Neural progenitor cell (in vitro differentiated cells): ENCODE results near the gene MYO18B. TPM values are rescaled to one million over a fixed set of nuclear protein-coding genes. Genes with fewer than 3 reads are reported as not detected.

ENCODE experiments used
- DNase-seq: peaks from one replicate; pipeline ENCODE4 v3.0.0-alpha.2; 2016; ENCODE audit warnings: low spot score
- H2AFZ ChIP-seq: fragments of 200-600 bp; sonication (generic); replicated peaks from 2 replicates; pipeline ENCODE4 v1.6.1; 2016; ENCODE audit warnings: antibody characterized with exemption
- H3F3A ChIP-seq: fragments of 200-600 bp; sonication (generic); 2 replicates; pipeline ENCODE4 v1.6.1; 2016; ENCODE audit warnings: antibody characterized with exemption, low read depth
- H3K27ac ChIP-seq: fragments of 200-600 bp; sonication (generic); 2 replicates; pipeline ENCODE4 v1.5.1; 2016; ENCODE audit warnings: mild to moderate bottlenecking
- H3K27me3 ChIP-seq: fragments of 200-600 bp; sonication (generic); 2 replicates; pipeline ENCODE4 v1.6.1; 2016; ENCODE audit warnings: mild to moderate bottlenecking, moderate library complexity
- H3K36me3 ChIP-seq: fragments of 200-600 bp; sonication (generic); 2 replicates; pipeline ENCODE4 v1.5.1; 2016
- H3K4me1 ChIP-seq: fragments of 200-600 bp; sonication (generic); 2 replicates; pipeline ENCODE4 v1.6.1; 2016; ENCODE audit warnings: mixed run types
- H3K4me2 ChIP-seq: fragments of 200-600 bp; sonication (generic); 2 replicates; pipeline ENCODE4 v1.6.1; 2016
- H3K4me3 ChIP-seq: fragments of 200-600 bp; sonication (generic); 2 replicates; pipeline ENCODE4 v1.5.1; 2016
- H3K79me2 ChIP-seq: fragments of 200-600 bp; sonication (generic); 2 replicates; pipeline ENCODE4 v1.6.1; 2016; ENCODE audit warnings: low read depth
- H3K9ac ChIP-seq: fragments of 200-600 bp; sonication (generic); 2 replicates; pipeline ENCODE4 v1.6.1; 2016
- H3K9me3 ChIP-seq: fragments of 200-600 bp; sonication (generic); 2 replicates; pipeline ENCODE4 v1.5.1; 2016; ENCODE audit warnings: low read depth
- H4K20me1 ChIP-seq: fragments of 200-600 bp; sonication (generic); 2 replicates; pipeline ENCODE4 v1.6.1; 2016; ENCODE audit warnings: low read depth
- H3K27ac Mint-ChIP-seq: 3 replicates; pipeline ENCODE4 v1.8.0; 2021; ENCODE audit warnings: mixed read lengths
- H3K27me3 Mint-ChIP-seq: 2 replicates; pipeline ENCODE4 v1.8.0; 2022; ENCODE audit warnings: low read depth, mild to moderate bottlenecking, inconsistent platforms, moderate library complexity, mixed read lengths; ENCODE audit not compliant: insufficient read depth
- H3K36me3 Mint-ChIP-seq: 3 replicates; pipeline ENCODE4 v1.8.0; 2021; ENCODE audit warnings: mixed read lengths
- H3K4me1 Mint-ChIP-seq: 3 replicates; pipeline ENCODE4 v1.8.0; 2021; ENCODE audit warnings: mixed read lengths
- H3K4me3 Mint-ChIP-seq: 3 replicates; pipeline ENCODE4 v1.8.0; 2021; ENCODE audit warnings: mild to moderate bottlenecking, moderate library complexity, mixed read lengths
- H3K9me3 Mint-ChIP-seq: 3 replicates; pipeline ENCODE4 v1.8.0; 2020; ENCODE audit warnings: mixed read lengths
- EZH2 ChIP-seq: fragments of 200-600 bp; sonication (generic); IDR thresholded peaks from 2 replicates; pipeline ENCODE4 v1.6.1; 2017; ENCODE audit warnings: antibody characterized with exemption, mild to moderate bottlenecking, moderate library complexity
- EZH2phosphoT487 ChIP-seq: fragments of 200-600 bp; sonication (generic); IDR thresholded peaks from 2 replicates; pipeline ENCODE4 v1.6.1; 2017; ENCODE audit warnings: antibody characterized with exemption
- total RNA-seq: library from RNA; depleted of rRNA; stranded (reverse); fragments of >200 nt; gene quantifications from 2 replicates; pipeline ENCODE4 v1.2.3, GENCODE V29; 2015; ENCODE audit warnings: low replicate concordance
- TF ChIP-seq, protein P1 (sequence below): fragments of 200-600 bp; sonication (generic); IDR thresholded peaks from 2 replicates; pipeline ENCODE4 v1.5.1; 2017; ENCODE audit warnings: antibody characterized with exemption, mild to moderate bottlenecking

MYO18B gene
- total RNA-seq, 1 donor from 2014 or later, result not detected

- no peaks in the 10 kb centered on the region for H3K27me3 ChIP-seq
- H3K79me2 ChIP-seq, result no peaks in the 10 kb centered on the region
- no peak overlapping the region for H3K4me2 ChIP-seq
- TF ChIP-seq, protein P1, sequence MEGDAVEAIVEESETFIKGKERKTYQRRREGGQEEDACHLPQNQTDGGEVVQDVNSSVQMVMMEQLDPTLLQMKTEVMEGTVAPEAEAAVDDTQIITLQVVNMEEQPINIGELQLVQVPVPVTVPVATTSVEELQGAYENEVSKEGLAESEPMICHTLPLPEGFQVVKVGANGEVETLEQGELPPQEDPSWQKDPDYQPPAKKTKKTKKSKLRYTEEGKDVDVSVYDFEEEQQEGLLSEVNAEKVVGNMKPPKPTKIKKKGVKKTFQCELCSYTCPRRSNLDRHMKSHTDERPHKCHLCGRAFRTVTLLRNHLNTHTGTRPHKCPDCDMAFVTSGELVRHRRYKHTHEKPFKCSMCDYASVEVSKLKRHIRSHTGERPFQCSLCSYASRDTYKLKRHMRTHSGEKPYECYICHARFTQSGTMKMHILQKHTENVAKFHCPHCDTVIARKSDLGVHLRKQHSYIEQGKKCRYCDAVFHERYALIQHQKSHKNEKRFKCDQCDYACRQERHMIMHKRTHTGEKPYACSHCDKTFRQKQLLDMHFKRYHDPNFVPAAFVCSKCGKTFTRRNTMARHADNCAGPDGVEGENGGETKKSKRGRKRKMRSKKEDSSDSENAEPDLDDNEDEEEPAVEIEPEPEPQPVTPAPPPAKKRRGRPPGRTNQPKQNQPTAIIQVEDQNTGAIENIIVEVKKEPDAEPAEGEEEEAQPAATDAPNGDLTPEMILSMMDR, result no peak
- no peak for TF ChIP-seq EZH2phosphoT487
- no peak for TF ChIP-seq EZH2
- Mint-ChIP-seq H3K9me3 (no peaks in the 10 kb centered on the region), H3K36me3 (no peaks in the 10 kb centered on the region), H3K4me3 (no peak overlapping the region), H3K4me1 (peaks cover 4% of the 10 kb centered on the region), H3K27ac (no peak overlapping the region), H3K27me3 (peaks cover 18% of the 10 kb centered on the region)
- H3K9ac ChIP-seq, result no peak overlapping the region
- no peak overlapping the region for H3K27ac ChIP-seq
- no peaks in the 10 kb centered on the region for H3K4me1 ChIP-seq
- no peak for DNase-seq
- H2AFZ ChIP-seq, result no peak overlapping the region
- H3K36me3 ChIP-seq, result no peaks in the 10 kb centered on the region
- no peaks in the 10 kb centered on the region for H4K20me1 ChIP-seq
- H3K4me3 ChIP-seq, result no peak overlapping the region
- H3F3A ChIP-seq, result no peaks in the 10 kb centered on the region
- no peaks in the 10 kb centered on the region for H3K9me3 ChIP-seq
Measured at GRCh38 chr22:25747245-25747944, 5.4 kb downstream of the MYO18B start.

DNA sequence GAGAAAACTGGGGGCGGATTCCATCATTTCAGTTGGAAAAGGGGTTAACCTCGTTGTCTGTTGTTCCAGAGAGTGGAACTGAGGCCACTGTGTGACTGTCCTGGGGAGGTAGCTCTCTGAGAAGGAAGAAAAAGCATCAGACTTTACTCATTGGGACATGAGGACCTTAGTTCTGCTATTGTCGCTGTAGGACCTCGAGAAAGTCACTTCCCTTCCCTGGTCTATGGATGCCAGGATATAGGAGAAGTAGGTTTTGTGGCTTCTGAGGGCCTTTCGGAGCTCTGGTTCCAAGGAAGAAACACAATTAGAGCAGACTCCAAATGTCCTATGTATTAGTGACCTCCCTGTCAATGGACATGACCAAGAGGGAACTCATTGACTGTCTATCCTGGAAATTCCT lies 6.2 kb downstream of the MYO18B start:
- no peak overlapping the region for H3K27ac ChIP-seq
- H3K9me3 ChIP-seq, result no peaks in the 10 kb centered on the region
- H3K79me2 ChIP-seq, result no peaks in the 10 kb centered on the region
- DNase-seq, result no peak
- Mint-ChIP-seq H3K9me3 (no peaks in the 10 kb centered on the region), H3K27ac (no peak overlapping the region), H3K4me1 (peaks cover 4% of the 10 kb centered on the region), H3K36me3 (no peaks in the 10 kb centered on the region), H3K4me3 (no peak overlapping the region), H3K27me3 (peaks cover 18% of the 10 kb centered on the region)
- no peak overlapping the region for H3K4me3 ChIP-seq
- no peaks in the 10 kb centered on the region for H3F3A ChIP-seq
- no peaks in the 10 kb centered on the region for H3K27me3 ChIP-seq
- no peaks in the 10 kb centered on the region for H3K36me3 ChIP-seq
- no peak overlapping the region for H3K4me2 ChIP-seq
- no peak for TF ChIP-seq EZH2
- no peak for TF ChIP-seq EZH2phosphoT487
- TF ChIP-seq, protein P1, result no peak
- H3K9ac ChIP-seq, result no peak overlapping the region
- H2AFZ ChIP-seq, result no peak overlapping the region
- no peaks in the 10 kb centered on the region for H4K20me1 ChIP-seq
- no peaks in the 10 kb centered on the region for H3K4me1 ChIP-seq

DNA sequence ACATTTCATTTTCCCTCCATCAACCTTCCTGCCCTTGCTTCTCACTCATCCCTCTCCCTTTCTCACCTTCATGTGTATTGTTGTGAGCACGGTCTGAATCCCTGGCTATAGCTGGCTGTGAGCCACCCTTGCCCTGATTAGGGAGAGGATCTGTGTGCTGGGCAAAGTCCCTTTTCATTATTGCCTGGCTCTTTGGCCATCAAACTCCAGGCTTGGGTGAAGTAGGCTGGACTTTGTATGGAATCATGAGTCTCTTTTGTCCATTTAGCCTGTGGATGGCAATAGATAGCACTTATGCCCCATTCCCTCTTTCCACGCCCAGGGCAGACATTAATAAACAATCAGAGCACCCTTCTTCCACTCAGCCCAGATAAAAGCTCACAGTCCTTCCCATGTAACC lies 6.7 kb downstream of the MYO18B start:
- no peaks in the 10 kb centered on the region for H3K79me2 ChIP-seq
- TF ChIP-seq, protein P1, result no peak
- TF ChIP-seq EZH2phosphoT487 (no peak), EZH2 (no peak)
- H3K4me3 ChIP-seq, result no peak overlapping the region
- DNase-seq, result no peak
- no peaks in the 10 kb centered on the region for H4K20me1 ChIP-seq
- no peak overlapping the region for H3K27ac Mint-ChIP-seq
- no peaks in the 10 kb centered on the region for H3K36me3 ChIP-seq
- H3K27me3 Mint-ChIP-seq, result peaks cover 18% of the 10 kb centered on the region
- peaks cover 4% of the 10 kb centered on the region for H3K4me1 Mint-ChIP-seq
- H3K9ac ChIP-seq, result no peak overlapping the region
- no peak overlapping the region for H3K27ac ChIP-seq
- H3F3A ChIP-seq, result no peaks in the 10 kb centered on the region
- no peaks in the 10 kb centered on the region for H3K4me1 ChIP-seq
- no peak overlapping the region for H3K4me2 ChIP-seq
- H3K9me3 Mint-ChIP-seq, result no peaks in the 10 kb centered on the region
- no peaks in the 10 kb centered on the region for H3K9me3 ChIP-seq
- H2AFZ ChIP-seq, result no peak overlapping the region
- no peak overlapping the region for H3K4me3 Mint-ChIP-seq
- no peaks in the 10 kb centered on the region for H3K27me3 ChIP-seq
- no peaks in the 10 kb centered on the region for H3K36me3 Mint-ChIP-seq
